Measurements from ENCODE around the gene LRP10. TPM values are rescaled to one million over a fixed set of nuclear protein-coding genes. Genes with fewer than 3 reads are reported as not detected.

Gene LRP10
- total RNA-seq, 1 donor from 2014 or later = 137 TPM

GRCh38 chr14:22925513-22925912, 54.0 kb downstream of the LRP10 start:
- H3K4me3 ChIP-seq = no peak overlapping the region
- TF ChIP-seq POLR2AphosphoS5 (IDR thresholded peaks at IDR 0.05; ENCODE audit: insufficient read depth in 1 of 2, low read depth in 1 of 2) = no peak
- TF ChIP-seq POLR2A (IDR thresholded peaks at IDR 0.05) = no peak
- no peak for TF ChIP-seq CTCF (IDR thresholded peaks at IDR 0.05)
- H3K27me3 ChIP-seq = no peaks in the 10 kb centered on the region
- H3K4me1 ChIP-seq = peaks cover 25% of the 10 kb centered on the region
- intact Hi-C loops (cut with DNase I) = no loop called here
- H3K27ac ChIP-seq = no peak overlapping the region
- no peaks in the 10 kb centered on the region for H3K9me3 ChIP-seq
- no peak for DNase-seq (ENCODE audit: extremely low spot score in 2 of 2)
- H3K36me3 ChIP-seq = peaks cover 0 to 52% of the 10 kb centered on the region in 2 donors

DNA sequence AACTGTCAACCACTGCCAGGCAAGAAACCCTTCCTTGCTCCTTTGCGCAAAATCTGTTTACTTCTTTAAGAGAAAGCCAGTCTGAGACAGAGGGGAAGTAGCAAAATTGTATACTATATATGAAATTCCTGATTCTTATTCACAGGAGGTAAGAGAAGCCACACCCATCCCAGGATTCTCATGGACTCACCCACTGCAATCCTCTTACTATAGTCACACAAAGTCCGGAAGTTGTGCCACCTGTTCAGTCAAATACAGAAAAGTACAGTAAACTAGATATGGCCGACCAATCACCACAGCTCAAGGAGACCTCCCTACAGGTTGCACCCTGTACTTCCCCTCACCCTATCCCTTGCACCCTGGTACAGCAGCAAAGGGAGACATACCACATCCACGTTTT, 54.8 kb downstream of the LRP10 start:
- Histone ChIP-seq H3K4me1 (peaks cover 30% of the 10 kb centered on the region), H3K36me3 (peaks cover 0 to 45% of the 10 kb centered on the region in 2 donors), H3K27ac (no peak overlapping the region), H3K9me3 (no peaks in the 10 kb centered on the region), H3K27me3 (no peaks in the 10 kb centered on the region), H3K4me3 (no peak overlapping the region)
- DNase-seq (ENCODE audit: extremely low spot score in 2 of 2) = no peak
- intact Hi-C loops (cut with DNase I) = no loop called here
- TF ChIP-seq POLR2AphosphoS5 (IDR thresholded peaks at IDR 0.05; ENCODE audit: insufficient read depth in 1 of 2, low read depth in 1 of 2) = no peak
- no peak for TF ChIP-seq CTCF (IDR thresholded peaks at IDR 0.05)
- no peak for TF ChIP-seq POLR2A (IDR thresholded peaks at IDR 0.05)

DNA sequence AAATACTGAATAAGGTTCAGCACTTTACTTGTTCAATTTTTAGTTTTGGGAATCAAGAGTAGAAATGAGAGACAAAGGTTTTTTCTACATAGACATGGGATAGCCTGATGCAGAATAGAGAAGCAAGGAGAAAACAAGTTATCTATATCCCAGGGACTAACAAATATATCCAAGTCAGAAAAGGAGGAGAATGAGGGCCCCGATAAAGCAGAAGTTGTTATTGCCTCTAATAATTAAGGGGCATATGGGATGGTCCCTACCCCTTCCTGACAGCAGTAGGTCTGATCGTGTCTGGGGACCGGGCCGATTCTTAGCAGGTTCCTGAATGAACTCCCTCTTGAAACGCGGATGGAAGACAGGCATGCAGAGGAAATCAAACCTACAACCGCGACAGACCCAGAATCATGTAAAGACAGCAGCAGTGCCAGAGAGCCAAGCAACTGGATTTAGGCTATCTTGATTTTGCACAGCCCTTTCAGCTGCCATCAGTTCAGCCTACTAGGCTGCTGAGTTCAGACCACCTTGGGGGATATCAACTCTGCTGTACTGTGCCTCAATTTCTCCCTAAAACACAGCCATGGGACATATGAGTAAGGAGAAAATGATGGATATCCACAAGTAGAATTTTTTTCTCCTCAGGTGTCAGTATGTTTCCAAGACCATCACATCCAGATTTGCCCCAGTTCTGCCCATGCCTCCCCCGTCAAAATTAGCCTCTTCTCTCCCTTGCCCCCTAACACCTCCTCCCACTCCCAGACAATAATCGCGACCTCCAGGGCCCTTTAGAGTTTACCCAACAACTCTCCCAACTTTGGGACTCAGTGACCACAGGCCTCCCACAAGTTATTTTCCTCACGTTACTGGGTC, 56.9 kb downstream of the LRP10 start:
- no peak for DNase-seq (ENCODE audit: extremely low spot score in 2 of 2)
- Histone ChIP-seq H3K36me3 (peaks cover 0 to 25% of the 10 kb centered on the region in 2 donors), H3K9me3 (no peaks in the 10 kb centered on the region), H3K27ac (peak overlapping the region; percentile 91), H3K4me1 (peaks cover 30% of the 10 kb centered on the region), H3K4me3 (peak overlapping the region; percentile 49 to 92), H3K27me3 (no peaks in the 10 kb centered on the region)
- intact Hi-C loops (cut with DNase I) = no loop called here
- TF ChIP-seq POLR2AphosphoS5 (IDR thresholded peaks at IDR 0.05; ENCODE audit: insufficient read depth in 1 of 2, low read depth in 1 of 2) (no peak), CTCF (IDR thresholded peaks at IDR 0.05) (no peak), POLR2A (IDR thresholded peaks at IDR 0.05) (no peak)

DNA sequence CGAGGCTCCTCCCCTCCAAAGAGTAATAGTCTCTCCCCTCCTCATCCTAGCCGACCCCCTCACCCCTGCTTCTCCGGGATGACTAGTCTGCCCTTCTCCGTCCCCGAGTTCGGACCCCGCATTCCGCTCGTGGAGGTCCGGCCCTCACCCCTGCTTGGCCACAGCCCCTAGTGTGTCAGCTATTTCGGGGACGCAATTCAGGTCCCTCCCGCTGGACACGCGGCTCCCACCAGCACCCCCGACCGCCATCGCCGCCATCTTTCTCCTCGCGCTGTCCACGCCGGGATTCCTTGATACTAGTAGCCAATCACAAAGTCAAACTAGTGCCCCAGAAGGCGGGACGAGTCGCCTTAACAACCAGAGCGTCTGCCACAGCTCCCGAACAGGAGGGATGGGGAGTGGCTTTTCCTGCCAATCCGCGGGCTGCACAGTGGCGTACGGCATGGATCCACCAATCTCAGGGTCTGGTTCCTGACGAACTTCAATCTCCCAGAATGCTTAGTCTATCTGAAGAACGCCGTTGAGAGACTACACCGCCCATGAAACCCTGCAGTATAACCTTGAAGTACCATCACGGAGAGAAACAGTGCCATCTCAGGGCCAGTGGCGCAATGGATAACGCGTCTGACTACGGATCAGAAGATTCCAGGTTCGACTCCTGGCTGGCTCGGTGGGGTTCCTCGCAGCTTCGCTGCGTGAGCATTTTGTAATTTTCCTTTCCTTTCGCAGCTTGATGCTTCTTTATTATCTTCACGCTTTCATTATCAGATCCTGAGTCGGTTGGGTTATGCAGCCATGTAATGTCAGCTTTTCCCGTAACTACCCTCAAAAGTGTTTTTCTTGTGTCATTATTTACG, 57.8 kb downstream of the LRP10 start, which contains the start of gene PRMT5:
Gene PRMT5 (minus strand): TSS at position 273 of the 857 bp plus-strand sequence. CDS start 15 bp downstream, at position 258.
- TF ChIP-seq CTCF (IDR thresholded peaks at IDR 0.05) = peak in 1 of 3 experiments; percentile 10
- TF ChIP-seq POLR2AphosphoS5 (IDR thresholded peaks at IDR 0.05; ENCODE audit: insufficient read depth in 1 of 2, low read depth in 1 of 2) = peak; percentile 92 to 99
- peak in 1 of 2 donors; percentile 73 for TF ChIP-seq POLR2A (IDR thresholded peaks at IDR 0.05)
- peak within 1 kb of the TSS; percentile 91 for H3K27ac ChIP-seq
- peak; percentile 99 to 100 for DNase-seq (ENCODE audit: extremely low spot score in 2 of 2)
- peaks cover 0 to 16% of the 10 kb centered on the region in 2 donors for H3K36me3 ChIP-seq
- H3K4me1 ChIP-seq = peaks cover 30% of the 10 kb centered on the region
- intact Hi-C loops (cut with DNase I) = no loop called here
- H3K27me3 ChIP-seq = no peaks in the 10 kb centered on the region
- H3K9me3 ChIP-seq = no peaks in the 10 kb centered on the region
- peak within 1 kb of the TSS; percentile 49 to 92 for H3K4me3 ChIP-seq

Data from vagina (tissue), 2 donors.